NCI-H1694 treated with DMSO at 0.1 percent for 48 hours (cell line): ENCODE data around the gene HOXB6.

Experiments used
- DNase-seq: peaks from one replicate; lab custom pipeline; 2025; lab: John Stamatoyannopoulos, UW

The HOXB6 gene

DNA sequence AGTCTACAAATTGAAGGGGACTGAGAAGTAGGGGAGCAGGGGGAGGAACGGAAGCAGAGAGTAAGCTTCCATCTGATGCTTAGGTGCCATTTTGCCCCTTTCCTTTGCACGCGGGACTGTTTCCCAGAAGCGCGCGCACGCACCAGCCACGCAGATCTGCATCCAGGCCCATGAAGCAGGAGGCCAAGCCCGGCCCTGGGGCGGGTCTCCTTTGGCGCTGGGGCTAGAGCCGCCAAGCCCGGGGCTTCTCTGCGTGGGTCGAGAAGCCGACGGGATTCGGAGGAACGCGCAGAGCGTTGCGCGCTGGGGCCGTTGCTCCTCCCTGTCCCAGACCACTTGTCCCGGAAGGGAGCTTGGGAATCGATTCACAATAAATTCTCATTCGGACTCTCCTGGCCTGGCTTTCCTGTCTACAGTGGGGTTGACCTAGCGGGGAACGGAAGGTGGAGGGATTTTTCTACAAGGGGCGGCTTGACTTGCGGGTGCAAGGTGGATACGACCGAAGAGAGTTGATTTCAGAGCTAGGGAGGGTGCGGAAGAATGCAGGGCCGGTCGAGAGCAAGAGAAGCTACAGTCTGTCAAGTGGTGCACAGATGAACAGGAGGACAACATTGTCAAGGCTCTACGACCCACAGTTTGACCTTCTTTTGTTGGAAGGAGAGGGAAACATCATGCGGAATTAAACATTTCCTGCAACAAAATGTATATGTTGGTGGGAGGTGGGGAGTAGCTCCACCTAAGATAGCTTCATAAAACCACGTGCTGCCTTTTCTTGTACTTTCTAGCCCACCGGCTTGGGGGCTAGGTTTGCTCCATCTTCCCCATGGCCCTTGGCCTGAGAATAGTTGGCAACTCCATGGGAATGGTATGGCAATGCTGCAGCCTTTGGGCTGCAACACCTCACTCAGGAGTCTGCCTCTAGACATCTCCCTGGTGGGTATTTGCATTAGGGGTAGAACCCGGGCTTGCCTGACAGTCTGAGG is 16.9 kb upstream of the HOXB6 start:
- DNase-seq: no peak

DNA sequence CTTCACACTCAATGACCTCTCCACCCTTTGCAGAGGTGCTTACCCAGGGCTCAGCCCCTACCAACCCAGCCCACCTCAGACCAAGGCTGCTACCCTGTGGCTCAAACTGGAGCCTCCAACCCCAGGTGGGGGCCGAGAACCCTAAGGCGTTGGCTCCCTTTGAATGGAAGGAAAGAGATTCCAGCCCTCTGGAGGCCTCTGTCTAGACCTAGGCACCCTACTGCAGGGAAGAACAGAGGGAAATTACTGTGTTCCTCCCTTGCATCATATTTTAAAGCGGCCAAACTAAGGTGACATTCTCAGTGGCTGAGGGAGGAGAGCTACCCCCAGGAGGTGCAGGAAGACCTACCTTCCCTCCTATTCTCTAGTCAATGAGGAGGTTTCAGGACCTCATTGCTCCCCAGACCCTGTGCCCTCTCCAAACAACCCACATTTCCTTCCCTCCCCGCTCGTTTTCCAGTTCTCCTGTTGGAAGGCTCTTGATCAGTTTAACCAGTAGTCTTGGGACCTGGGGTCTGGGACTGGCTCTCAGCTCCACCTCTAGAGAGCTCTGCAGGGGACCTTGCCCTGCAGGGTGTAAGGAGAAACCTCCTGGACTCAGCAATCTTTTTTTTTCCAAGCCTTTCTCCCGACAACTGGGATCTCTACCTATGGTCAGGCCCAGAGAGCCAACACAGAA is 15.8 kb upstream of the HOXB6 start:
- no peak for DNase-seq

DNA sequence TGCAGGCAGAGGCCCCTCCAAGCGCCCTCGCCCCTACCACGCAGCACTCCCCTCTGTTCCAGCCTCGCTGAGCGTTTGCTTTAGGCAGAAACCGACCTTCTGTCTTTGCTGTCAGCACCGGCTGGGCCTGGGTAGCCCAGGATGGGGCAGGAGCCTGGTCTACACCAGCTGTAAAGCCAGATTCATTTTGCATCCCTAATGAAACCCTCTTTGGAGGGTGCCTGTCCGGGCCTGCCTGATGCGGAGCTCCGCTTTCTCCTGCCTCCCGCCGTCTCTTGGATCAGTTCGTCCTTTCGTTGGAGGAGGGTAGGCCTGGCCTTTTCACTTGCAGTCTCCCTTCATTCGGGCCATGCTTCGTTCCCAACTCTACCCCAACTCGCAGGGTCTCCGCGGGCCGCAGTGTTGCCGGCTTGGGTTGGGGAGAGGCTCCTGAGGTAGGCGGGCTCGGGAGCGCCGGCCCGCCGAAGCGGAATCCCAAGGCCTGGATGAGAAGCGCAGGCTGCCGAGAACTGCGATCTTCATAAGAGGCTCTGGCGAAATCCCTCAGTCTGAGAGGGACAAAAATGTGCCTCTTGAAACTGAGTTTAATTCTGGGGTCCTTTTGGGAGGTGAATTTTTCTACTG is 15.2 kb upstream of the HOXB6 start:
- no peak for DNase-seq

DNA sequence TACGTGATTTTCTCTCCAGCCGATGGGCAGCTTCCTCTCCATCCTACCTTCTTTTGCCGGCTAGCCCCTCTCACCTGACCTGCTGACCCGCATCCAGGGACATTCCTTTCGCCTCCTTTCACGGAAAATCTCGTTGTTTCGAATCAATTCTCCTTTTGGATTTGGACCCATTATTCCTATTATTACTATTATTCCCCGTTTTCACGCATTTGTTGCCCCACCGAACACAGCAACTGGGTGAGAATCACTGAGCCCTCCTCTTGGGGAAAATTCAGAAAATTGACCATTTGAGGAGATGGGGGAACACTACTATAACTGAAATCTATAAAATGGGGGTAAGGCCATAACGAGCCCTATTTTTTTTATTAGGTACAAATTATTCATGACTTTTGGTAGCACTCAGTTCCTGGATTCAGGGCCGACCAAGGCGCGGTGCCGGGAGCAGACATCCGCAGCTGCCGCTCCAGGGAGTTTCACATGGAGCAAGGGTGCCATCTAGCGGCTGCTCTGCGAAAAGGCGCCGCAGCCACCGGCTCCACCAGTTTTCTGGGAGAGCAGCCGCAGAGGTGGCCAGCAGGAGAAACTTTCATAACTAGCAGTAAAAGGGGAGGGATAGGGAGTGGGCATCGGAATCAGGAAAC is 13.6 kb upstream of the HOXB6 start:
- DNase-seq: peak; percentile 65

DNA sequence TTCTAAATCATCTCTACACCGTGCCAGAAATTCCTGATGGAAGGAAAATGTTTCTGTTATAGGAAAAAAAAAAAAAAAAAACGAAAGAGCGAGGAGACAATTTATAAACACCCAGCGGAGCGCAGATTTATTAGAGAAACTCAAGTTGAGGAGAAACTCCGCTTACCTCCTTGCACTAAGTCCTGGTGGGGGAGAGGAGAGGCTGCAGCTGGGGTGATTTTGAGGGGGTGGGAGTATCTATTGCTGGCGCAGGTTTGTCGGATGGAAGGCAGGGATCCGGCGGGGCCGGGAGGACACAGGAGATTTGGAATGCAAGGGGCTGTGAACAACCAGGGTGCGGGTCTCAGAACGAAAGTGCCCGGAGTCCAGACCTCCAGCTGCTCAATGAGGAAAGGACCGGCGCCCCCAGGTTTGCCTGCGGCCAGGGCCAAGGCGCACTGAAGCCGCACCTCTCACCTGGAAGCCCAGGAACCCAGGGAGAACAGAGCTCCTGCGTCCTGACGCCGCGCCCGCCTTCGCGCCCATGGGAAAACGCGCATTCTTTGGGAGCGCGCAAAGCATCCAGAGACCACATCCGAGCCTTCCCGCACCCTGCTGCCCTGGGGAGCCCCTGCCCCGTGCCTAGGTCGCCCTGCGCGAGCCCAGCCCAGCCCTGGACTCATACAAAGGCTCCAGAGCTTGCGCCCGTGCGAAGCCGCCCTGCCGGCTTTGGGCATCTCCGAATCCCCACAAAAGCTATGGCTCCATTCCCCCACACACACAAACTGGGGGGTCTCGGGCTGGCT is 12.9 kb upstream of the HOXB6 start:
- DNase-seq: no peak

DNA sequence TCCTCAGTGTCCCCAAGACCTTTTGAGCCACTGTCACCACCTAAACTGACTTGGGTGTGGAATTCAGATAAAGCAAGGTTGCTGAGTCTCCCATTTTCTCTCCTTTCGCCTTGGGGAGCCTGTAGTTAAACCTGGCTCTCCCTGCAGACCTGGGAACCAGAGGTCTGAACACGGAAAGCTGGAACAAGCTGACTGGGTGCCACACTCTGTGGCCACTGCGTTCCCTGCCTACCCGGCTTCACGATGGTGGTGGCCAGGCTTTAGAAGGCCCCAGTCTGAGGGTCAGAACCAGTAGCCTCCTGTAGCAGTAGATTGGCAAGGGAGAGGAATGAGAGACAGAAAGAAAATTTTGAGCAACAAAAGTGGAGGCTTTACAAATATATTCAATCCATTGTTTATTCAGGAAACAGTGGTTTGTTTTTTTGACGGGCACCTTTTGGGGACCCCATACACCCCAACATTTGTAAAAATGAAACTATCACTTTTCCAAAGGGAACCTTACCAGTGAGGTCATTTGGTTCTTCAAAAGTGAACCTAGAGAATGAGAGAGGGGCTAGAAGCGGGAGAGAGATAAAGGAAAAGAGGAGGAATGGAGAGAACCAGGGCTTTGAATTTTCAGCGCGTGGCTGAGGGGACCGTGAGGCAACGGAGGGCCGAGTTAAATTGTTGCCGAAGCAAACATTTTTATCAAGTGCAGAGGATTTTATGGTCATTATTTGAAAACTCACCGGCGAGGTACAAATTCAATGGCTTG is 12.1 kb upstream of the HOXB6 start:
- no peak for DNase-seq

DNA sequence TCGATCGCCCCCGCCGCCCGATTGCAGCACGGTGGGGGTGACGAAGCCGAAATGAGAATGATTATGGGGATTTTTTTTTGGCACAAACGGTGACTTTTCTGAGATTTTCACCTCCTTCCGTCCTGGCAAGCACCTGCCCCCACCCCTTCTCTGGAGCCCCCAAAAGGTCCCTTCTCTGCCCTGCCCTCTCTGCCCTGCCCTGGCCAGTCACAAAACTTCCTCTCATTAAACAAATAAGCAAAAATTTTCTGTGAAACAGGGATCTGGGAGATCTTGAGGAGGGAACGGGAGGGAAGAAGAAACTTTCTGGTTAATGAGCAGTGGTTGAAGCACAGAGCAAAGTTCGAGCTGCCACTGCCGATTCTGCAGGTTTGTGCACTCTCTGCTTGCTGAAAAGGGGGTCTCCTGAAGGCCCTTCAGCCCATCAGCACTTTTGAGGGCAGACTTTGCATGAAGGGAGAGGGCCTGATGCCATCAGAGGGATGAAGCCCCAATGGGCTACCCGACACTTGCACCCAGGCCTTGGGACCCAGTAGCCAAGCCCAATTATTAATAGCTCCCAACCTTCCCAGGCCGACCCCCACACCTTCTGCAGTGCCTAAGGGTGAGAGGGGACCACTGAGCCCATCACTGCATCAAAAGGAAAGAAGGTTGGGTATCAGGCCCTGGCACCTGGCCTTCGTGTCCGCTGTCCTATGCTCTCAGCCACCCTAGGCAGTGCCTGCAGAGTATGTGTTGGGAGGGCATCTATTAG is 11.4 kb upstream of the HOXB6 start:
- no peak for DNase-seq

DNA sequence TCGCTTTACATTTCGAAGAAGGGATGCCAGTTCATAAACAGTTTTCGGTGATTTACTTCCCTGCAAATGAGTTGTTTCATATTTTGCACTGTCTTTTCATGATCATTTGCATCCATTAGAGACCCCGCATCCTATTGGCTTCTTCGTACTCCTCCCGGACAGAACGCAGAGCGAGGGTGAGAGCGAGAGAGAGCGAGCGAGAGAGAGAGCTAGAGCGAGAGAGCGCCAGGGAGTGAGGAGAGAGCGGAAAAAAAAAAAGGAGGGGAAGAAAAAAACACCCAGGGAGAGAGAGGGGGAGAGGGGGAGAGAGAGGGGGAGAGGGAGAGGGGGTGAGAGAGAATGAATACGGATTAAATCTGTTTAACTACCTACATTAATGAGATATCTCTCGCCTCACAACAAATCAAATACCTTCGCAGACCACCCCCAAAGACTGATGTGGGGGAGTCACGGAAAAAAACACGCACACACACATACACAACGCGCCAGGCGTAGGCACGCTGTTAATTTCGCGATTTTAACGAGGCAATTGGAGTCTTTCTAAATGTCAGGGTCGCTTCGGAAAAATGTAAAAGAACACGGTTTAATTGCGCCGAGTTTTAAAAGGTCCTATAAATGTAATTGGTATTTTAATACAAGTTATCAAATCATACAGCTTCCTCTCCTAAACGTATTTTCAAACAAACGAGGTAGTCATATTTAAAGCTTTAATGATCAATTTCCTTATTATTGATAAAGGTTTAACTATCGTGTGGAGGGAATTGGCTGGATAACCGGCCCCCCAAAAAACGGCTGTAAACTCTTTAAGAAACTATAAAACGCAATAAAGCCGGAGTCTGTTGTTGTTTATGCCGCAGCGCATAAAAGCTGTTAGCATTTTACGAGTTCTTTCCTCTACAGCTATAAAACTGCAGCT is 10.5 kb upstream of the HOXB6 start, which contains the start of gene HOXB8:
TSS of gene HOXB8 (minus strand) at position 246 of the 916 bp plus-strand sequence. CDS start 588 bp downstream, outside the sequence.
- no peak for DNase-seq

DNA sequence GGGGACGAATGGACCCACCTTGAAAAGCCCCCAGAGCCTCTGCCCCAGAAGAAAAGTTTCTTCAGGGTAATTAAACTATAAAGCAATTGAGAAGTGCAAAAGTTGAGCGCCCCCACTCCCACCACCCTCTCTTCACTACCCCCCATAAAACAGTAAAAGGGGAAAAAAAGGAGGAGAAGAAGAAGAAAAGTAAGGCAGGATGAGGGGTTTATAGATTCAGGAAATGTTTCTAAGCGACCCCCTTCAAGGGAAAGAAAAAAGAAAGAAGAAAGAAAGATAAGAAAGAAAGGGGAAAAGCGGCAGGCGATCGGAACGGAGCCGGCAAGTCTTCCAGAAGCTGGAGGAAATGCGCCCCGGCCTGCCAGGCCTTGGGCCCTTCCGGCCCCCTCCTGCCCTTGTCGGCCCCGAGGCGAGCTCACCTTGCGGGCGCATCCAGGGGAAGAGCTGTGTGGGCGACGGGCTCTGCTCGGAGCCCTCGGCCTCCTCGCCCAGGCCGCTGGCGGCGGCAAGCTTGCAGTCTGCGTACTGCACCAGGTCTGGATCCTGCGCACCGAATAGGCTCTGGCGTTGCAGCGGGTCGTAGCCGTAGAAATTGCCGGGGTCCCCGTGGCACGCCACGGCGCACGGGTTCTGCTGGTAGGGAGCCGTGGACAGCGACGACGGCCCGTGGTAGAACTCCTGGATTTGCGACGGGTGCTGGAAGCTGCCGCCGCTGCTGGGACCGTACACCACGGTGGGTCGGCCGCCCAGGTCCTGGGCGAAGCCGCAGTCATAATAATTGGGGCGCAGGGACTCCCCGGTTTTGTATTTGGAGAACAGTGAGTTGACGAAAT is 9.3 kb upstream of the HOXB6 start:
- DNase-seq: no peak

DNA sequence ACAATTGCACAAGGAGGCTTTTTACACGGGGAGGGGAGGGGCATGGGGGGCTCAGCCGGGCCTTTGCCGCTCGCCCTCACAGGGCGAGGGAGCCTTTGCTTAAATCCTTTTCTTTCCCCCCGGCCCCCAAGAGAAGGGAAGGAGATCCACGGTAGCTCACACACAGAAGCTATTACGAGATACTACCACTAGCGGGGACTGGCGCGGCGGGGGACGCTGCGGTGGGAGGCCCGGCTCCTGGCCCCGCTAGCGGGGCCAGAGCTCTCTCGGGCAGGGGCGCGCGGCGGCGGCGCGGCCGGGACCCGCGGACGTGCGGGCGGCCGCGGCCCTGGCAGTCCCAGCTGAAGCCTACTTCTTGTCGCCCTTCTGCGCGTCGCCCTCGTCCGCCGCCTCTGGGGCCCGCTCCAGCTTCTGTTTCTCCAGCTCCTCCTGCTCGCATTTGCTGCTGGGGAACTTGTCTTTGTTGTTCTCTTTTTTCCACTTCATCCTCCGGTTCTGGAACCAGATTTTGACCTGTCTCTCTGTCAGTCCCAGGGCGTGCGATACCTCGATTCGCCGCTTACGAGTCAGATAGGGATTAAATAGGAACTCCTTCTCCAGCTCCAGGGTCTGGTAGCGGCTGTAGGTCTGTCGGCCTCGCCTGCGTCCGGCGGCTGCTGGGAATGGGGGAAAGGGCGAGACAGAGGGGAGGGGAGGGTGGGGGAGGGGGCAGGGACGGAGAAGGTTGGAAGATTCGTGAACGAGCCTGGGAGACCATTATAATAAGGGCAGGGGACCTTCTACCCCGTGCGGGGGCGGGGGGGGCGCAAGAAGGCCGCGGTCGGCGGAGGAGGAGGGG is 8.3 kb upstream of the HOXB6 start:
- peak; percentile 64 for DNase-seq

DNA sequence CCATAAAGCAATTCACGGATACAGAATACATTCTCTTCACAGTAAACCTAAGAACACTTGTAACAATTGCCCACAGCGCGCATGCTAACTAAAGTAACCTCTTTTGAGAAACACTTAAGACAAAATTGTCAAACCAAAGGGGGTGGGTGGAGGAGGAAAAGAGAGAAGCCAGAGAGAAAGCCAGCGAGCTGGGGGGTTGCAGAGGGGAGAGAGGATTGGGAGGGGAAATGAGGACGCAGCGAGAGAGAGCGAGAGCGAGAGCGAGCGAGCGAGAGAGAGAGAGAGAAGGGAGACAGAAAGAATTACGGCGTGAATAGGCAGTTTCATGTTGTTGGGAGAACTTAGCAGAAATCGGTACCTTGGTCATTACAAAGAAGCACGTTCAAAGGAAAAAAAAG is 7.7 kb upstream of the HOXB6 start:
- peak; percentile 64 for DNase-seq

DNA sequence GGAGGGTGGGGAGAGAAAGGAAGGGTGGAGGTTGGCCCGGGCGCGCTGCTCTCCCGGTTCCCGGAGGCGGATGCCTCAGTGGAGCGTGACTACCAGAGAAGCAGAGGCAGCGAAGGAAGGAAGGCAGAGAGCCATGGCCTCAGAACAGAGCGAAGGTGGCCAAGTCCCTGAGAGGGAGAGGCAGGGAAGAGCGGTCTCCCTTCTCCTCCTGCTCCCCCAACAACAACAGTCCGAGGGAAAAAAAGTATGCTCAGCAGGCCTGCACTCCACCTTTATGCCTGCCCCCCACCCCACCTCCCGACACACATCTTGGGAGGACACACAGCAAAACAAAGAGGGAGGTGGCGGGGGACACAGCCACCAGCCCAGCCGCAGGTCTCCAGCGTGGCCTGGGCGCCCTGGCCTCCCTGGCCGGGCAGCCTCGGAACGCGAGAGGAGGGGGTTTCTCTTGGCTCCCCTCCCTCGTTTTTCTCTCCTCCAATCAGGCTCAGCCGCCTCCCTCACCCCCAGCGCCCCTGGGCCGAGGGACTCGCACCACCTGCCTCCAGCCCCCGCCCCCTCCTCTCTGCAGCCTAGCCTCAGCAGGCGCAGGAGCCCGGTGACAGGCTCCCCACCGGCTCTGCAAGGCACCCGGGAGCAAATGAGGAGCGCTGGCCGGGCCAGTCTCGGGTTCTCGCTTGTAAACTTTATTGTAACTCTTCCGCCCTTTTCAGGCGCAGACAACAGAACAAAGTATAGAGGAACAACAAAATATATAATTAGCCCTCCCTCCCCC is 7.1 kb upstream of the HOXB6 start:
- DNase-seq: peak; percentile 45

DNA sequence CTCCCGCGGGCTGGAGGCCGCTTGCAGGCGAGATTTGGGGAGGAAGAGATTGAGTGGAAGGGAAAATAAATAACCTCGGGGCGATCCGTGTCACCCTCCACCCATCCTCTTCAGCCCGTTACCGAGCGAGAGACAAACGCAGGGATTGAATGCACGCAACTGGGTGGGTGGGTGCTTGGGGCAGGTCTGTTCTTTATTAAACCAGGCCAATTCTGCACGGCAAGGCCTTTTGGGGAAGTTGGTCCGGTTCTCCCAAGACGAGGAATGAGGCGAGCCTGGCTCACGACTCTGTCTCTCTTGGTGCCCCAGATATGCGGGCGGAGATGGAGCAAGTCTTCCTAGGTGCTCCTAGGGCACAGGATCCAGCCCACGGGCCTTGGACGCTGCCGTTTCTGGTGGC is 6.4 kb upstream of the HOXB6 start:
- DNase-seq: no peak

DNA sequence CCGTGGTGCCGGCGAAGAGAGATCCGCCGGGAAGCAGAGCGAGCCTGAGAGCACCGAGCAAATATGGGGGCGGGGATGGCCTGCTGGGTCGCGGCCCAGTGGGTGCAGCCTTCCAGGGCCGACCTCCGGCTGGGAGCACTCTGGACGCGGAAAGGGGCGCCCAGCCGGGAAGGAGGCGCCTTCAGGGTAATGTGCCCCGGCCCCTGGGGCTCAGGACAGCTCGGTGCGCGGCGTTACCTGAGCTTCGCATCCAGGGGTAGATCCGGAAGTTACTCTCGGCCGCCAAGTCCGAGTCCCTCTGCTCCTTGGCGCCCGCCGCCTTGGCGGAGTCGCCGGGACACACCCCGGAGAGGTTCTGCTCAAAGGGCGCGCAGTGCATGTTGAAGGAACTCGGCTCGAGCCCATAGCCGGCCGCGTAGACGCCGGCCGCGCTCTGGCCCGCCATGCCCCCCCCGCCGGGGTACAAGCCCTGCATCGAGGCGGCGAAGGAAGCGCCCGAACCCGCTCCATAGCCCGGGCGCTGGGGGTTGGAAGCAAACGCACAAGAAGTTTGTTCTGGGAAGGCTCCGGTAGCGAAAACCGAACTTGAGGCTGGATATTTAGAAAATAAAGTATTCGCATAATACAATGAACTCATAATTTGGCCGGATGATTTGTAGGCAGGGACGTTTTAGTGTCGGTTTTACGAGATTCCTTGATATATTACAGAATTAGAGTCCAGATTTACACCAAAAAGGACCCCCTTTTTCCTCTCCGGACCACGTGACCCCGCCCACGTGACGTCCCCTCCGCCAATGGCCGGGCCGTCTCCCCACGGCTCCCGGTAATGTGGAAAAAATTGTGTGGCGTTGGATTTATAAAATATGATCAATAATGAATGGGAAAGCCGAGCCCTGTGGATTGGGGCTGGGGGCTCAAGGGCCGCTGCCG is 5.8 kb upstream of the HOXB6 start, which contains the start of gene HOXB7:
TSS of gene HOXB7 (minus strand) at position 736 of the 930 bp plus-strand sequence. CDS start at position 637, 99 bp downstream.
- peak; percentile 31 for DNase-seq

DNA sequence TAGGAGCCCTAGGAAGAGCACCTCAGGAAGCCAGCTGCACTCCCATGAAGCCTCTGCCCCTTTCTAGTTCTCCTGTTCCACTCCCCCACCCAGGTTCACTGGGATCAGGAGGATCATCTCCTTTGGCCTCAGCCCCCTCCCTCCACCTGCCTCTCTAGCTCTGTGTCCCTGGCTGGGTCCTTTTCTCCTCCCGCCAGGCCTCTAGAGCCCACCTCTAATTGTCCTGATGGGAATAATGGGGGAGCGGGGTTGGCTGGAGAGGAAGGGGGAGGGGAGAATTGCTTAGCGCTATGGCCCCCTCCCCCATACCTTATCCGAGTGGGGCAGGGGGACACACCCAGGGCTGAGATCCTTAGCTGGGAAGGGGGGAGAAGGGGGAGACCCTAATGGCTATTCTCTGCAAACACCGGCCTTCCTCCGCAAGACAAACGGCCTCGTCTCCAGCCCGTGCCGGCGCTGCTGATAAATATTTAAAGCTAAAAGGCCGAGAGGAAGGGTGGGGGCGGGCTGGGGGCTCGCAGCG is 5.0 kb upstream of the HOXB6 start:
- no peak for DNase-seq
